ENCODE results near the gene SYMPK. TPM values are rescaled to one million over a fixed set of nuclear protein-coding genes. Genes with fewer than 3 reads are reported as not detected.

Gene SYMPK
- total and polyA plus RNA-seq, 9 donors = 24.8 to 61.9 (median 50.1) TPM

DNA sequence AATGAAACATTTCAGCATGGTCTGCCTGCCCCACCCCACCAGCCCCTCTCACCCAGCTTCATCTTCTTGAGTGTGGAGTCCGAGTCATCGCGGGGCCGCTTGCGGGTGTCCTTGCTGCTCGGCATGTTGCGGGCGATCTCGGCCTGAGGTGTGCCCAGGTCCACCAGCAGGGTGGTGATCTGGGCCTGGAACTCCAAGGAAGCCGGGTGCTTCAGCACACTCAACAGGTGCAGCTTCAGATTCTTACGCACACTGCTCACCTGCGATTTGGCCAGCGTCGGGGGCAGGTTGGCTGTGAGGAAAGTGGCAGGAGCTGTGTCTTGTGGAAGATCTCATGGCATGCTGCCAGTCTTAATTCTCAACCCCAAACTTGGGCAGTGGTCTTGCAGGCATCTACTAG is 20.7 kb downstream of the SYMPK start:
- intact Hi-C loops (cut with DNase I) = no loop called here
- DNase-seq = no peak
- Histone ChIP-seq H3K4me1 (ENCODE audit: insufficient read depth) (no peaks in the 10 kb centered on the region), H3K27ac (no peak overlapping the region), H3K4me3 (no peak overlapping the region), H3K36me3 (no peaks in the 10 kb centered on the region), H3K27me3 (no peaks in the 10 kb centered on the region), H3K9me3 (no peaks in the 10 kb centered on the region)
- TF ChIP-seq POLR2A (IDR thresholded peaks at IDR 0.05) (no peak), EP300 (IDR thresholded peaks at IDR 0.05) (no peak)
- TF ChIP-seq, protein P1, sequence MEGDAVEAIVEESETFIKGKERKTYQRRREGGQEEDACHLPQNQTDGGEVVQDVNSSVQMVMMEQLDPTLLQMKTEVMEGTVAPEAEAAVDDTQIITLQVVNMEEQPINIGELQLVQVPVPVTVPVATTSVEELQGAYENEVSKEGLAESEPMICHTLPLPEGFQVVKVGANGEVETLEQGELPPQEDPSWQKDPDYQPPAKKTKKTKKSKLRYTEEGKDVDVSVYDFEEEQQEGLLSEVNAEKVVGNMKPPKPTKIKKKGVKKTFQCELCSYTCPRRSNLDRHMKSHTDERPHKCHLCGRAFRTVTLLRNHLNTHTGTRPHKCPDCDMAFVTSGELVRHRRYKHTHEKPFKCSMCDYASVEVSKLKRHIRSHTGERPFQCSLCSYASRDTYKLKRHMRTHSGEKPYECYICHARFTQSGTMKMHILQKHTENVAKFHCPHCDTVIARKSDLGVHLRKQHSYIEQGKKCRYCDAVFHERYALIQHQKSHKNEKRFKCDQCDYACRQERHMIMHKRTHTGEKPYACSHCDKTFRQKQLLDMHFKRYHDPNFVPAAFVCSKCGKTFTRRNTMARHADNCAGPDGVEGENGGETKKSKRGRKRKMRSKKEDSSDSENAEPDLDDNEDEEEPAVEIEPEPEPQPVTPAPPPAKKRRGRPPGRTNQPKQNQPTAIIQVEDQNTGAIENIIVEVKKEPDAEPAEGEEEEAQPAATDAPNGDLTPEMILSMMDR (IDR thresholded peaks at IDR 0.05) = no peak
- WGBS, 3 donors = 93 to 97% (median 95%) methylated on average over 14 of the region's 14 CpGs

DNA sequence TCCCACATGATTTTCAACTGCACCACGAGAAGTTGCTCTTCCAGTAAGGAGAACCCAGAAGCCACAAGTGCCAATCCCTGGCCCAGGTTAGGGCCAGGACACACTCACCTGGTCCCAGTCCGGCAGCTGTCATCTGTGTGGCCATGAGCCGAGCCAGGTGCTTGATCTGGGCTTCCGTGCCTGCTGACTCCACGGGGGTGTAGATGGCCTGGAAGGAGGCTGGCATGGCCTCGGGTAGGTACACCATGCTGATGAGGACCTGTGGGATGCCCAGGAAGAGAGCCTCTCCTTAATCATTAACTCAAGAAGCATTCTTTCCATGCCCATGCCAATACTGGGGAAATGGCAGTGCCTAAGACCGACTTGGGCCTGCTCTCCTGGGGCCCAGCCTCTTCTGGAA is 28.0 kb downstream of the SYMPK start:
- H3K27me3 ChIP-seq = no peaks in the 10 kb centered on the region
- intact Hi-C loops (cut with DNase I) = no loop called here
- DNase-seq = no peak
- no peak overlapping the region for H3K4me3 ChIP-seq
- 85 to 91% (median 87%) methylated on average over 7 of the region's 7 CpGs for WGBS, 3 donors
- no peaks in the 10 kb centered on the region for H3K4me1 ChIP-seq (ENCODE audit: insufficient read depth)
- TF ChIP-seq, protein P1 (IDR thresholded peaks at IDR 0.05) = no peak
- no peak for TF ChIP-seq EP300 (IDR thresholded peaks at IDR 0.05)
- TF ChIP-seq POLR2A (IDR thresholded peaks at IDR 0.05) = no peak
- no peaks in the 10 kb centered on the region for H3K9me3 ChIP-seq
- no peaks in the 10 kb centered on the region for H3K36me3 ChIP-seq
- H3K27ac ChIP-seq = no peak overlapping the region

DNA sequence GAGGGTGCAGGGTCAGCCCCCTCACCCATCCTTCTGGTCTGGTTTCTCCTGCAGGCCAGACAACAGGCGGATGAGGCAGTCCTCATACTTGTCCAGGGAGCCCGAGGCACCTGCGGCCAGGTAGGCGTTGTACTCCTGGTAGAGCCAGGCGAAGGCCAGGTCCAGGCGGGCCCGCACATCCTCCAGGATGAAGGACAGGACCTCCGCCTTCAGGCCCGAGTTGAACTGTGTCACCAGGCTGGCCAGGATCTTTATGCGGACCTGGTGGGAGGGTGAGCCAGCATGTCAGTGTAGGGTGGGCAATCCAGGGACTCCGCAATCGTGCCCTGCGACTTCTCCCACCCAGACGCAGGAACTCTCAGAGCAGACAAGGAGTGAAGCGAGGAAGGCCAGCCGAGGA is 34.0 kb downstream of the SYMPK start:
- no peaks in the 10 kb centered on the region for H3K36me3 ChIP-seq
- intact Hi-C loops (cut with DNase I) = no loop called here
- TF ChIP-seq POLR2A (IDR thresholded peaks at IDR 0.05) = no peak
- TF ChIP-seq, protein P1 (IDR thresholded peaks at IDR 0.05) = no peak
- TF ChIP-seq EP300 (IDR thresholded peaks at IDR 0.05) = no peak
- H3K27me3 ChIP-seq = no peaks in the 10 kb centered on the region
- no peaks in the 10 kb centered on the region for H3K9me3 ChIP-seq
- DNase-seq = no peak
- no peak overlapping the region for H3K27ac ChIP-seq
- no peaks in the 10 kb centered on the region for H3K4me1 ChIP-seq (ENCODE audit: insufficient read depth)
- 93 to 94% (median 94%) methylated on average over 16 of the region's 16 CpGs for WGBS, 3 donors
- H3K4me3 ChIP-seq = no peak overlapping the region

DNA sequence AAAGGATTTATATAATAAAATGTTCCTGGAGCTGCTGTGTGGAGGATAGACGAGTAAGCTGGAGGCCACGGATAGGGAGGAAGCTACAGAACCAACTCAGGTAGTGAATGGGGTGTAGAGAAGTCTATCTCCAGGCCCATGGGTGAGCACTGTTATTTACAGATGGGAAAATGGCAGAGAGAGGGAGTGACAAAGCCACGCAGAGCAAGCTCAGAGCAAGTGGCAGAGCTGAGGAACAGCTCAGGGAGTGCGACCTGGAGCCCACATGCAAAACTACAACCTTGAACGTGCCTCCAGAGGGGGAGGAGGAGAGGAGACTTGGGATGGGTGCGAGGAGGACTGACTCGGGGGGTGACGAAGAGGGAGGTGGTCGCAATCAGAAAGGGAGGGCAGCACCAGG is 34.4 kb downstream of the SYMPK start:
- 82 to 84% (median 82%) methylated on average over 9 of the region's 9 CpGs for WGBS, 3 donors
- Histone ChIP-seq H3K4me3 (no peak overlapping the region), H3K36me3 (no peaks in the 10 kb centered on the region), H3K9me3 (no peaks in the 10 kb centered on the region), H3K4me1 (ENCODE audit: insufficient read depth) (no peaks in the 10 kb centered on the region), H3K27me3 (no peaks in the 10 kb centered on the region), H3K27ac (no peak overlapping the region)
- intact Hi-C loops (cut with DNase I) = no loop called here
- DNase-seq = no peak
- TF ChIP-seq POLR2A (IDR thresholded peaks at IDR 0.05) = no peak
- TF ChIP-seq, protein P1 (IDR thresholded peaks at IDR 0.05) = no peak
- TF ChIP-seq EP300 (IDR thresholded peaks at IDR 0.05) = no peak

Data from ovary (tissue), 9 donors.